Right lobe of liver (tissue), 5 donors: ENCODE results near the gene ACBD5. TPM values are rescaled to one million over a fixed set of nuclear protein-coding genes. Genes with fewer than 3 reads are reported as not detected.

Experiments used
- small RNA-seq, 2 experiments: library from RNA; depleted of rRNA; stranded (forward); fragments of <200 nt; gene quantifications; one replicate each; pipeline ENCODE3, GENCODE V24; 2016
- total RNA-seq, 6 experiments: library from RNA; depleted of rRNA in 2 of 6; stranded (reverse); fragments of >200 nt in 2 of 6; fragmentation: NEBNext Ultra II Directional in 3 of 6; extraction: Animal tissue kit (Norgen Biotek cat#: 25700) in 3 of 6; gene quantifications; one replicate each; pipeline versions ENCODE4 v1.1.0 to v1.2.4, GENCODE V29; 2016 to 2023
- donor health status: DM: no; HTN: no; CAD: no.
- donor health status: DM: no; HTN: no; CAD: no.
- donor health status: DM: no; HTN: yes; CAD: no.
- donor health status: DM: no; HTN: yes; CAD: no.

Gene ACBD5
- total RNA-seq, 6 experiments from 2014 or later = 23.1 to 45.9 (median 32.0) TPM

Small RNAs within 50 kb of the gene (small RNA-seq; reads per million reads assigned to genes)
- 0.10 to 0.13 reads per million in 2 experiments for gene RNU2-24P
- gene RNU7-12P = 0 reads per million in 2 experiments

Other genes with a start within 250 kb of the ACBD5 start
- gene ANKRD26, start 140.3 kb downstream of the ACBD5 start, total RNA-seq = 1 to 10 TPM; 2.1 to 4.3 (median 3.4) TPM
- 10 to 100 TPM; 41.1 to 64.2 (median 53.8) TPM for gene YME1L1, start 86.4 kb downstream of the ACBD5 start, total RNA-seq
- gene MASTL, start 85.4 kb downstream of the ACBD5 start, total RNA-seq = 1 to 10 TPM; 1.8 to 3.7 (median 2.8) TPM